Tibial nerve (tissue), 4 donors: ENCODE results near the gene SCLT1. TPM values are rescaled to one million over a fixed set of nuclear protein-coding genes. Genes with fewer than 3 reads are reported as not detected.

Experiments used
- DNase-seq, 2 donors: peaks; one replicate each; pipeline ENCODE4 v3.0.0-alpha.2; 2019; ENCODE audit warnings: low spot score in 2 of 2
- H3K27ac ChIP-seq, 4 donors: fragments of 200-600 bp; sonication (generic) in 3 of 4; one replicate each; pipeline ENCODE4 v1.5.1; 2017 to 2019; ENCODE audit warnings: mild to moderate bottlenecking in 1 of 4
- H3K27me3 ChIP-seq, 2 donors: fragments of 200-600 bp; sonication (generic) in 1 of 2; one replicate each; pipeline versions ENCODE4 v1.5.1 to v1.6.0; 2017 to 2019
- H3K36me3 ChIP-seq, 3 donors: fragments of 200-600 bp; sonication (generic); one replicate each; pipeline ENCODE4 v1.5.1; 2018 to 2019
- H3K4me1 ChIP-seq, 4 donors: fragments of 200-600 bp; sonication (generic) in 3 of 4; one replicate each; pipeline ENCODE4 v1.5.1; 2017 to 2019
- H3K4me3 ChIP-seq, 4 donors: fragments of 200-600 bp; sonication (generic) in 3 of 4; one replicate each; pipeline ENCODE4 v1.5.1; 2017 to 2019; ENCODE audit warnings: mild to moderate bottlenecking in 1 of 4, moderate library complexity in 1 of 4
- H3K9me3 ChIP-seq, 4 donors: fragments of 200-600 bp; sonication (generic) in 3 of 4; one replicate each; pipeline ENCODE4 v1.5.1; 2017 to 2019
- CTCF ChIP-seq, 5 experiments: fragments of 200-600 bp in 3 of 5; fragments of 450-650 bp in 2 of 5; sonication (generic) in 3 of 5; IDR thresholded peaks; one replicate each; pipeline ENCODE4 v1.5.1; 2016 to 2019; ENCODE audit warnings: antibody characterized with exemption in 5 of 5, mild to moderate bottlenecking in 3 of 5, moderate library complexity in 2 of 5
- EP300 ChIP-seq, 2 donors: sonication (generic); formaldehyde crosslinking; IDR thresholded peaks; one replicate each; pipeline ENCODE4 v1.6.1; 2017; ENCODE audit warnings: antibody characterized with exemption in 2 of 2, mild to moderate bottlenecking in 1 of 2
- POLR2A ChIP-seq, 2 donors: fragments of 450-650 bp; IDR thresholded peaks; one replicate each; pipeline ENCODE4 v1.6.1; 2017; ENCODE audit warnings: antibody characterized with exemption in 2 of 2, mild to moderate bottlenecking in 2 of 2, moderate library complexity in 2 of 2
- WGBS, 2 donors: methylation state at CpG; one replicate each; pipeline ENCODE4 v1.1.5; 2018; 5-methylcytosine and 5-hydroxymethylcytosine counted together
- total RNA-seq, 4 donors: library from RNA; depleted of rRNA; stranded (reverse); fragments of >200 nt; gene quantifications; one replicate each; pipeline ENCODE4 v1.1.0, GENCODE V29; 2016

SCLT1 gene
- total RNA-seq, 4 donors from 2014 or later = 9.2 to 28.8 (median 18.6) TPM

GRCh38 chr4:129092631-129093190, 628 bp downstream of the SCLT1 start:
- H3K36me3 ChIP-seq = no peaks in the 10 kb centered on the region
- no peaks in the 10 kb centered on the region for H3K27me3 ChIP-seq
- 1% methylated on average over 11 of the region's 11 CpGs for WGBS, 2 donors
- H3K4me1 ChIP-seq = peaks cover 0 to 42% (median 7%) of the 10 kb centered on the region in 4 donors
- peak overlapping the region; percentile 53 to 78 (median 68) for H3K4me3 ChIP-seq
- TF ChIP-seq EP300 (IDR thresholded peaks at IDR 0.05) (no peak), CTCF (IDR thresholded peaks at IDR 0.05) (peak in 1 of 5 experiments; percentile 9)
- H3K27ac ChIP-seq = peak overlapping the region; percentile 88 to 98 (median 94)
- no peaks in the 10 kb centered on the region for H3K9me3 ChIP-seq
- DNase-seq = no peak

GRCh38 chr4:129087516-129087915, 5.8 kb downstream of the SCLT1 start:
- Histone ChIP-seq H3K4me1 (peaks cover 0 to 19% (median 4%) of the 10 kb centered on the region in 4 donors), H3K27me3 (no peaks in the 10 kb centered on the region), H3K9me3 (peaks cover 0 to 13% (median 3%) of the 10 kb centered on the region in 4 donors), H3K4me3 (no peak overlapping the region), H3K36me3 (peaks cover 0 to 5% (median 0%) of the 10 kb centered on the region in 3 donors), H3K27ac (no peak overlapping the region)
- WGBS, 2 donors = 98% methylated on average over 2 of the region's 2 CpGs
- no peak for DNase-seq
- no peak for TF ChIP-seq CTCF (IDR thresholded peaks at IDR 0.05)
- TF ChIP-seq POLR2A (IDR thresholded peaks at IDR 0.05) = no peak
- no peak for TF ChIP-seq EP300 (IDR thresholded peaks at IDR 0.05)

- no peaks in the 10 kb centered on the region for H3K4me1 ChIP-seq
- peaks cover 0 to 24% (median 0%) of the 10 kb centered on the region in 3 donors for H3K36me3 ChIP-seq
- H3K27ac ChIP-seq = no peak overlapping the region
- no peak overlapping the region for H3K4me3 ChIP-seq
- DNase-seq = no peak
- 95 to 96% methylated on average over 4 of the region's 4 CpGs for WGBS, 2 donors
- peaks cover 0 to 17% (median 3%) of the 10 kb centered on the region in 4 donors for H3K9me3 ChIP-seq
- TF ChIP-seq POLR2A (IDR thresholded peaks at IDR 0.05) = no peak
- H3K27me3 ChIP-seq = no peaks in the 10 kb centered on the region
These were observed 7.9 kb downstream of the SCLT1 start for GRCh38 chr4:129085472-129085871.

- H3K36me3 ChIP-seq = peaks cover 0 to 52% (median 0%) of the 10 kb centered on the region in 3 donors
- no peak overlapping the region for H3K27ac ChIP-seq
- no peaks in the 10 kb centered on the region for H3K4me1 ChIP-seq
- TF ChIP-seq CTCF (IDR thresholded peaks at IDR 0.05) (no peak), POLR2A (IDR thresholded peaks at IDR 0.05) (no peak), EP300 (IDR thresholded peaks at IDR 0.05) (no peak)
- peaks cover 0 to 31% (median 3%) of the 10 kb centered on the region in 4 donors for H3K9me3 ChIP-seq
- no peaks in the 10 kb centered on the region for H3K27me3 ChIP-seq
- WGBS, 2 donors = 92% methylated on average over 5 of the region's 5 CpGs
- H3K4me3 ChIP-seq = no peak overlapping the region
- DNase-seq = no peak
These were observed 11.0 kb downstream of the SCLT1 start for GRCh38 chr4:129082302-129082701.

GRCh38 chr4:129080129-129080528, 13.2 kb downstream of the SCLT1 start:
- no peak overlapping the region for H3K27ac ChIP-seq
- TF ChIP-seq CTCF (IDR thresholded peaks at IDR 0.05) (no peak), EP300 (IDR thresholded peaks at IDR 0.05) (no peak), POLR2A (IDR thresholded peaks at IDR 0.05) (no peak)
- peaks cover 0 to 58% (median 0%) of the 10 kb centered on the region in 3 donors for H3K36me3 ChIP-seq
- no peak overlapping the region for H3K4me3 ChIP-seq
- H3K9me3 ChIP-seq = peaks cover 0 to 24% (median 3%) of the 10 kb centered on the region in 4 donors
- no peak for DNase-seq
- H3K4me1 ChIP-seq = no peaks in the 10 kb centered on the region
- no peaks in the 10 kb centered on the region for H3K27me3 ChIP-seq
